ENCODE results near the gene AXIN2. TPM values are rescaled to one million over a fixed set of nuclear protein-coding genes. Genes with fewer than 3 reads are reported as not detected.

The AXIN2 gene
- total RNA-seq, 2 donors from 2014 or later, result 32.3 to 54.6 TPM

GRCh38 chr17:65489413-65490155 lies 71.9 kb downstream of the AXIN2 start:
- H3K9me3 ChIP-seq, result no peaks in the 10 kb centered on the region
- no peak overlapping the region for H3K4me3 ChIP-seq
- intact Hi-C loops (cut with DNase I), result no loop called here
- no peak for TF ChIP-seq POLR2A (IDR thresholded peaks at IDR 0.05)
- no peak for TF ChIP-seq CTCF (IDR thresholded peaks at IDR 0.05)
- TF ChIP-seq POLR2AphosphoS5 (IDR thresholded peaks at IDR 0.05), result no peak
- no peaks in the 10 kb centered on the region for H3K4me1 ChIP-seq (replicated peaks)
- no peaks in the 10 kb centered on the region for H3K36me3 ChIP-seq
- H3K27ac ChIP-seq, result no peak overlapping the region
- 82% methylated on average over 7 of the region's 7 CpGs for WGBS
- H3K27me3 ChIP-seq (replicated peaks; ENCODE audit: insufficient read depth), result no peaks in the 10 kb centered on the region
- DNase-seq (ENCODE audit: low spot score), result no peak

DNA sequence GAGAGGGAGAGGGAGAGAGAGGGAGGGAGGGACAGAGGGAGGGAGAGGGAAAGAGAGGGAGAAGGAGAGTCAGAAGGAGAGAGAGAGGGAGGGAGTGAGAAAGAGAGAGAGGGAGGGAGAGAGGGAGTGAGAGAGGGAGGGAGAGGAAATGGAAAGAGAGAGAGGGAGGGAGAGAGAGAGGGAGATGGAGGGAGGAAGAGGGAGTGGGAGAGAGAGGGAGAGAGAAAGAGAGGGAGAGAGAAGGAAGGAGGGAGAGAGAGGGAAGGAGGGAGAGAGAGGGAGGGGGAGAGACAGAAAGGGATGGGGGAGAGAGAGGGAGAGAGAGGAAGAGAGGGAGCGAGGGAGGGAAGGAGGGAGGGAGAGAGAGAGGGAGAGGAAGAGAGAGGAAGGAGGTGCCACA lies 72.8 kb downstream of the AXIN2 start:
- no peak overlapping the region for H3K4me3 ChIP-seq
- 95% methylated on average over 1 of the region's 1 CpG for WGBS
- DNase-seq (ENCODE audit: low spot score), result no peak
- H3K27ac ChIP-seq, result no peak overlapping the region
- intact Hi-C loops (cut with DNase I), result no loop called here
- no peaks in the 10 kb centered on the region for H3K4me1 ChIP-seq (replicated peaks)
- no peak for TF ChIP-seq CTCF (IDR thresholded peaks at IDR 0.05)
- no peak for TF ChIP-seq POLR2AphosphoS5 (IDR thresholded peaks at IDR 0.05)
- TF ChIP-seq POLR2A (IDR thresholded peaks at IDR 0.05), result no peak
- no peaks in the 10 kb centered on the region for H3K27me3 ChIP-seq (replicated peaks; ENCODE audit: insufficient read depth)
- no peaks in the 10 kb centered on the region for H3K36me3 ChIP-seq
- no peaks in the 10 kb centered on the region for H3K9me3 ChIP-seq

- intact Hi-C loops (cut with DNase I), result no loop called here
- Histone ChIP-seq H3K27ac (no peak overlapping the region), H3K27me3 (replicated peaks; ENCODE audit: insufficient read depth) (no peaks in the 10 kb centered on the region), H3K4me1 (replicated peaks) (no peaks in the 10 kb centered on the region), H3K36me3 (no peaks in the 10 kb centered on the region), H3K9me3 (no peaks in the 10 kb centered on the region), H3K4me3 (no peak overlapping the region)
- DNase-seq (ENCODE audit: low spot score), result no peak
- TF ChIP-seq POLR2AphosphoS5 (IDR thresholded peaks at IDR 0.05), result no peak
- no peak for TF ChIP-seq CTCF (IDR thresholded peaks at IDR 0.05)
- TF ChIP-seq POLR2A (IDR thresholded peaks at IDR 0.05), result no peak
Measured at GRCh38 chr17:65487990-65488389, 73.5 kb downstream of the AXIN2 start.

DNA sequence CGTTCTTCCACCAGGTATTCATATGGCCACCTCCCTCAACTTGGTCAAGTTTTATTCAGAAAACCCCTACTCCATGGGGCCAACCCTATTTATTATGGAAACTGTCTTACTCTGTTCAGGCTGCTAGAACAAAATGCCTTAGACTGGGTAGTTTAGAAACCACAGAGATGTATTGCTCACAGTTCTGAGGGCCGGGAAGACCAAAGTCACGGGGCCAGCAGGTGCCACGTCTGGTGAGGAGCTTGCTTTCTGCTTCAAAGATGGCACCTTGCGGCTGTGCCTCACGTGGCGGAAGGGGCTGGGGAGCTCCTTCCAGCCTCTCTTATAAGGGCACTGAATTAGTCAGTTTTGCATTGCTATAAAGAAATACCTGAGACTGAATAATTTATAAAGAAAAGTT lies 74.3 kb downstream of the AXIN2 start:
- H3K27ac ChIP-seq, result no peak overlapping the region
- intact Hi-C loops (cut with DNase I), result no loop called here
- no peak for DNase-seq (ENCODE audit: low spot score)

More for the DNA sequence above, 74.3 kb downstream of the AXIN2 start:
- H3K4me1 ChIP-seq (replicated peaks), result no peaks in the 10 kb centered on the region
- no peak overlapping the region for H3K4me3 ChIP-seq
- TF ChIP-seq POLR2AphosphoS5 (IDR thresholded peaks at IDR 0.05) (no peak), POLR2A (IDR thresholded peaks at IDR 0.05) (no peak), CTCF (IDR thresholded peaks at IDR 0.05) (no peak)
- no peaks in the 10 kb centered on the region for H3K36me3 ChIP-seq
- no peaks in the 10 kb centered on the region for H3K9me3 ChIP-seq
- WGBS, result 96% methylated on average over 7 of the region's 7 CpGs
- H3K27me3 ChIP-seq (replicated peaks; ENCODE audit: insufficient read depth), result no peaks in the 10 kb centered on the region
